NOMO-1 (cell line): ENCODE results near the gene SMYD3.
A peak's percentile ranks its signal among the peaks of the same experiment; 100 is the strongest.
"Not testable (repeated sequence)": the region's sequence is repeated elsewhere in the genome, so short reads cannot be mapped to it uniquely, and the experiment has no call there.

ENCODE experiments used
- DNase-seq, 2 experiments: peaks; one replicate each; lab custom pipeline; 2025; ENCODE audit not compliant: unreplicated experiment in 2 of 2; lab: John Stamatoyannopoulos, UW

The SMYD3 gene

DNA sequence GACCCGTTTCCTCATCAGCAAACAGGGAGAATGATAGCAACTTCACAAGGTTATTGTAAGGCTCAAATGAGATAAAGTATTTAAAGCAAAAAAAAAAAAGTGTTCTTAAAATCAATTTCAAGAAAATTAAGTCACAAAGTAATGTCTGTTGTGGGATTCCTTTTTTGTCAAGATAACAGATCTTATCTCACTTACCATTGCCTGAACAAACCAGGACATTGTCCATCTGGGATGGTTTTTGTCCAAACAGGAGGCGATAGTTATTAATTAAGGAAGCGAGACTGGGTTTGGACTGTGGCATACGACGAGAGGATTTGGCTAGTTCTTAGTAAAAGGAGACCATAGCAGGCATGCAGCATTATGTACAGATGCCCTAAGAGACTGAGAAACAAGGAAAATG lies 458.4 kb downstream of the SMYD3 start:
- DNase-seq, result no peak

- no peak for DNase-seq
Observed at GRCh38 chr1:246043556-246043955, 463.5 kb downstream of the SMYD3 start.

GRCh38 chr1:246041360-246041759 lies 465.7 kb downstream of the SMYD3 start:
- no peak for DNase-seq

DNA sequence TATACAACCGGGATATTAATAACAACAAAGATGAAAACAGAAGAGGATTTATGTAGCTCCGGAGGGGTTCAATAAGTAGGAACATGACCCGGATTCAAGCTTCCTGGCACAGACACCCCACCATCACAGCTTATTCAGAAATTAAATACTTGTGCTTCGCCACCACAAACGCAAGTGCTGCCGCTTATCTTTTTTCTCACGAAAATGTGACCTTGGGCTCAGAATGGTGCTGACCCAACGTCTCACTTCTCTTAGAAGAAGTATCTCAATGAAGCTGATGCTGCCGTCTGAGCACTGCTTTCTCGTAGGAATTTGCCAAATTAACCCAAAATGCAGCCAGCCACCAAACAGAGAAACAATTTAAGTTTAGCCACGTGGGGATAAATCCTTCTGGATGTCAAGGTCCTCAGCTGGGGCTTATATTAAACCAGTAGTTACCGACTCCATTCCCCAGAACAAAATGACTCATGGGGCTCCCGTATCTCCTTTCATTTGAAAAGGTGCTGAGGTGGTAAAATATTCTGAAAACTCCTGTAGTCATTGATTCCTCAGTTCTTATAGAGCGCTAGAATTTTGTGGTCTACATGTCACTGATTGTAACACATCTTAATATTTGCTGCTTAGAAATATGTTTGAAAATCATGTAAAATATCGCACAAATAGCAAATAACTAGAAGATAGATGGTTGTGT lies 466.7 kb downstream of the SMYD3 start:
- no peak for DNase-seq

- no peak for DNase-seq
Observed at GRCh38 chr1:246039584-246039983, 467.5 kb downstream of the SMYD3 start.

- DNase-seq, result no peak
Observed at GRCh38 chr1:246037832-246038231, 469.2 kb downstream of the SMYD3 start.

DNA sequence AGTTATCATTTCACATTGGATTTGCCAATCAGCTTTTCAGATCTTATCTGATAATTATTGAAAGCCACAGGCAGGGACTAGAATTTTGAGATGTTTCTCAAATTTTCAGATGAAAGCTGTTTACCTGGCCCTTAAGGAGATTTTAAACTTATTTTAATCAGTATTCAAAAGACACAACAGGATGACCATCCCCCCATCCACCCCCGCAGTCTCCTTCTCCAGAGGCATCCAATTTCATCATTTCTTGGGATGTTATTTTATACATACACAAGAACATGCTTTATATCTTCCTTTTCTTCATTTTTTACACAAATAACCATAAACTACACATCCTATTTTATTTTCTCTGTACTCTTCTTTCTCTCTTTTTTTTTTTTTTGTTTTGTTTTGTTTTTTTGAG lies 470.9 kb downstream of the SMYD3 start:
- no peak for DNase-seq

DNA sequence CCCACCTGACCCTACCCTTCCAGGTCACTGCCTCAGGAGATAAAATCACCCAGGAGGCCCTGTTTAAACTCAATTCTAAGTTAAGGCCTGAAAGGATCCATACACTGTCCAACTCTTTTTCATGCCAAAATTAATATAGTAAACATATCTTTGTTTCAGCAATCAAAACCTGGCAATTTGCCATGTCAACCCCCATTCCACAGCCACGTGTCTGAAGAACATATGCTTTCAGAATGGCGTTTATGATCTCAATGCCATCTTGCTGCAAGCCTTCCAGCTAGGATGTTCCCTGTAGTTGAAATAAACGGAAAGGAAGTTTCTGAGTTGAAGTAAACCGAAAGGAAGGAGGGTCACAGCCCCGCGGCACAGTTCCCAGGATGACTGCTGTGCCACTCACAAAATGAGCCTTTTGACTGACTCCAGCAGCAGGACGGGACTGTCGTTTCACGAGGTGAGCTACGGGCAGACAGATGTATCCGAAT lies 472.0 kb downstream of the SMYD3 start:
- no peak for DNase-seq

- DNase-seq, result no peak
Observed at GRCh38 chr1:246034630-246035029, 472.4 kb downstream of the SMYD3 start.

DNA sequence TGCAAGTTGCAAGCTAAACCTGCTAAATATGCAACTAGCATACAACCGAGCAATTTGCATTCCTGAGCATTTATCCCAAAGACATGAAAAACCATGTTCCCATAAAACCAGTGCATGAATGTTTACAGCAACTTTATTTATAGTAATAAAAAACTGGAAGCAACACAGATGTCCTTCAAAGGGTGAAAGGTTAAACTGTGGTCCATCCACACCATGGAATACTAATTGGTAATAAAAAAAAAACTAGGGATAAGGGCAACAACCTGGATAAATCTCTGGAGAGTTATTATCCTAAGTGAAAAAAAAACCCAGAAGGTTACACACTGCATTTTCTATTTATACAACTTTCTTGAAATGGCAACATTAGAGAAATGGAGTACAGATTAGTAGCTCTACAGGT lies 474.1 kb downstream of the SMYD3 start:
- DNase-seq, result no peak

DNA sequence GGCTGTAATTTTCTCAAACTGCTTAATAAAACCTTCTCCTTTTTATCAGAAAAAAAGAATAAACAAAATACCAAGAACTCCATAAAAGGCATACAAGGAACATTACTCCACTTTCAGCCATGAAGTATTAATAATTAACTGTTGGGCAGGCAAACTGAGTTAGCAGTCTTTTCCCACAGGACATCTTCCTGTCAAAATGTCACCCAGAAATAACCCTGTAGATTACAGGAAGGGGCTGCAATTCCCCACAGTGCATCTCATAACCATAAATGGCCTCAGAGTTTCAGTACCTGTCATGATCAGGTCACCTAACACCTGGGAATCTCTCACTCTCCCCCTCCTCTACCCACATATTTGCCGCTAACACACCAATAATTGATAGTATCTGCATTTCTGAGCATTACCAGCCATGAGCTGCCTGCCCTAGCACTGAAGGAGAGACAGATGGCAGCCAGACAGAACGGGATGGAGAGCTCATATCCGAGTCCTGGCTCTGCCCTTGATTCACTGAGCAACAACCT lies 475.0 kb downstream of the SMYD3 start:
- DNase-seq, result no peak

GRCh38 chr1:246029616-246030015 lies 477.5 kb downstream of the SMYD3 start:
- no peak for DNase-seq

- DNase-seq, result not testable (repeated sequence)
Observed at GRCh38 chr1:246024118-246024517, 483.0 kb downstream of the SMYD3 start.

DNA sequence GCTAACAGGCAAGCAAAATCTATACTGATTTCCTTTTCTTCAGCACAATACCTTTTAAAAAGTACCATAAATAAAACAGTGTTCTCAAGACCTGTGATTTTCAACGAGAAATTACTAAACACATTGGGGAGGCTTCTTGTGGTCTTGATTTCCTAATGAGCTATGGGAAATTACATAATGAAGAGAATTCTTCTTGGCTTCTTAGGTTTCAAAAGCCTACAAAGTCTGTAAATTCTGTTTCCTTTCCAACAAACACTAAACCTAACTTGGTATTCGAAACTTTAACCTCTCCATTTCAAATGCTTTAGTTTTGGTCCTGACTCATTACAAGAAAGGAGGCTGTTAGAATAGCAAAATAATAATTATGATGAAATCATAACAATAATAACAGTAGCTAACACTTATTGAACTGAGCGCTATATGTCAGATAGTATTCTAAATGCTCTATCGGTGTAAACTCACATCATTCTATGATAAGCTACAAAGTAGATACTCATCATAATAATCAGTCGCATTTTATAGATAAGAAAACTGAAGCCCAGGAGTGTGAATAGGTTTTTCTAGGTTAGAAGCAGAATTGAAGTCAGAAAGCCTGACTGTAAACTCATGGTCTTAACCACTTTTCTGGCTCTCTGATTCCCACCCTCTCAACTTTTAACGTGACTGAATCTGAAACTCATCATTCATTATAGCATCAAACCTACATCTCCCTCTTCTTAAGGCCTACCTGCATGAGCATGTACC lies 486.7 kb downstream of the SMYD3 start:
- DNase-seq, result peak in 1 of 2 experiments; percentile 59

DNA sequence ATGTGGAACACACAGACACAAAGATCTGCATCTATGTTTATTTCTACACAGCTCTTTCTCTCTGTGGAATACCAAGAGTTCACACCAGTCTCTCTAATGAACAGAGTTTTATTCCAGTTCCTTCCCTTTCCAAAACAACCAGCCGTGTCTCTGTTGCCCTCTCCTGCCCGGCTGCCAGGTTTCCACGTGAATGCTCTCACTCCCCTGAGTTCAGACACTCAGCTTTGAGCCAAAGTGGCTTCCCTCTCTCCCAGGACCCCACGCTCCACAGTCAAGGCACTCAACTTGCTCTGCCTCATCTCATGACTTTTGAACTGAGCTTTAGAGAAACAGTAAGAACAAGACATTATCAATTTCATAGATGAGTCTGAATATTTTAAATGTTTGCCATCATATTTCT lies 488.9 kb downstream of the SMYD3 start:
- no peak for DNase-seq

DNA sequence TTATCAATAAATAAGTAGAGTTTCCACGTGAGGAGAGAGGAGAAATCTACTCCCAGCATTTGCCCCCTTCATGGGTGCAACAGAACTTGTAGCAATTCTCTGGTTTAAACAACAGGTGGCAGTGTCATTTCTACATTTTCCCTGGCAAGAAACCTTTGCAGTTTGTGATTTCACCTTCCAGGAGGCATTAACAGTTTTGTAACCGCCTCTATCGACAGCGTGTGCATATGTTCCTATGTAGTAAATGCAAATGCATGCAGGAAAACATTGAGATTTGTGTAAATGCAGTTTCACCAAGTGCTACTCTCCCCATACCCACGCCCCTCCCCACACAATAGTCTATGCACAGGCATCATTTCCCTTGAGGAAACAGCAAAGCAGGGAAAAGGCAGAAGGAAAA lies 494.7 kb downstream of the SMYD3 start:
- peak; percentile 51 to 65 for DNase-seq

GRCh38 chr1:246010386-246010785 lies 496.7 kb downstream of the SMYD3 start:
- DNase-seq, result no peak

DNA sequence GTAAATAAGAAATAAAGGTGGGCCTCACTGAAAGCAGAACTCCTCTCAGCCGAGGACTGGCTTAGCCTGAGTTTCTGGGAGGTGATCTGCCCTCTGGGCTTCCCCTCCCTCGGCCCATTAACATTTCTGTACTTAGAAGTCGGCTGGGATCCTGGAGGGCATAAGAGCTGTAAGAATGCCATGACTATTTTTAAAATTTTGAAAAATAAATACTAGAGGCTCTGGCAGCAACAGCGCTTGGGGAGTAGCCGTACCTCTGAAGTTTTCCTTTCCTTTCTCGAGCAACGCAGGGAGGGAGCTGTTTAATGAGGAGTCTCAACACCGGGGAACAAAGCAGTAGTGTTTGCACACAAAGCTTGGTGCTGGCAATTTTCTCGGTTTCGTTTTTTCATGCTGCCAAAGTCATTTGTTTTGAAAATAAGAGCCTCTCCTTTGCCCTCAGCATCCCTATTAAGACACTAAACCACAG lies 498.7 kb downstream of the SMYD3 start:
- no peak for DNase-seq

DNA sequence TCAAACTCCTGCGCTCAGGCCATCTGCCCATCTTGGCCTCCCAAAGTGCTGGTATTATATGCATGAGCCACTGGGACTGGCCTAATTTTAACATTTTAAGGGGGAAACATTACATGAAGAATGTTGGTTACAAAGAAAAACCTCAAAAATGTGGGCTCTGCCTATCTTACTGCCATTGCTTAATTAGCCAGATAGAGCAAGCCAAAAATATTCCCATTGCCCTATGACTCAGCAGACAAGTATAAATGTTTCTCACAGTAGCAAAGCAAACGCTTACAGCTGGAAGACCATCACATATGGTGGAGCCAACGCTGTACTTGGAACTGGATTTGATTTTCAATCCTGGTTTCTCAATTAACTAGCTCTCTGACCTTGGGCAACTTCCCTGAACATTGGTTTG lies 502.0 kb downstream of the SMYD3 start:
- no peak for DNase-seq

DNA sequence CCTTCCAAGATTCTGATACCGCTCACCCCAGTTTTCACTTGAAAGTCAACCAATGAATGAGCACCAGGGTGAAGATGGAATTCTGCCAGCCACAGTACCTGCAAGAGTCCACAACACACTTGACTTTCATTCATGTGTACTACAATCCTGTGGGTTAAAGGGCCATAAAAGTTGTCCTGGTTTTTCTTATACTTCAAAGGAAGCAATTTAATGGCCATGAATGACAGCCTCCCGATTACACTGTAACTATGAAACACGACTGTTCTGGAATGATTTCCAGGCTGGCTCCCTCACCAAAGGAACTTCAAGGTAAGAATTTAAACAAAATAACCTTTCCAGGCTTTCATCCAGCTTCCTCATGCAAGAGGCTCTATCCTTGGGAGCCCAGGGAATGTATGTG lies 502.8 kb downstream of the SMYD3 start:
- DNase-seq, result no peak

- DNase-seq, result no peak
Observed at GRCh38 chr1:246003442-246003730, 503.7 kb downstream of the SMYD3 start.
